GM10847 (cell line): Measurements from ENCODE around the gene TMEM141.

Experiments used
- POLR2A ChIP-seq: IDR thresholded peaks from 2 replicates; pipeline ENCODE4 v1.6.1; 2011; ENCODE audit not compliant: insufficient read length; ENCODE audit errors: extremely low read depth

The TMEM141 gene

GRCh38 chr9:136753371-136754058 lies 37.6 kb upstream of the TMEM141 start:
- TF ChIP-seq POLR2A, result no peak

GRCh38 chr9:136754059-136754572 lies 37.0 kb upstream of the TMEM141 start:
- no peak for TF ChIP-seq POLR2A

GRCh38 chr9:136754626-136755301 lies 36.4 kb upstream of the TMEM141 start:
- TF ChIP-seq POLR2A, result no peak

GRCh38 chr9:136756134-136756438 lies 35.1 kb upstream of the TMEM141 start:
- no peak for TF ChIP-seq POLR2A

GRCh38 chr9:136756836-136757235 lies 34.3 kb upstream of the TMEM141 start:
- TF ChIP-seq POLR2A, result no peak

GRCh38 chr9:136757328-136757727 lies 33.8 kb upstream of the TMEM141 start:
- no peak for TF ChIP-seq POLR2A

- TF ChIP-seq POLR2A, result no peak
These were observed 33.4 kb upstream of the TMEM141 start for GRCh38 chr9:136757751-136758140.

DNA sequence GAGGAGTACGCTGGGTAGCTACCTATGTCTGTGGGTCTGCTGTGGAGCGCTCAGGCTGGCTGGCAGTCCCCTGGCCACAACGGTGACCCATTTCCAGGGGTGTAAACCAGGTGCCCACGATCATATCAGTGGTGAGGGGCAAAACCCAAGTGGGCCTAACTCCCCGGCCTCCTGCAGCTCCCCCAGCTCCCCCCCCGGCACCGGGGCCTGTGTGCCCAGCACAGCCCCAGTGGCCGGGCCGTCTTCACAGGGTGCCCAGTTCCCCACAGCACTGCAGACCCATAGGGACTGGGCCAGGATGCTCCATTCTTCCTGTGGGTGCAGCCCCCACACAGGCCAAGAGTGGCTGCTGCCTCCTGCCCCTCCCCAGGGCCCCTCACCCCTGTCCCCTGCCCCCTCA lies 32.1 kb upstream of the TMEM141 start:
- no peak for TF ChIP-seq POLR2A

- TF ChIP-seq POLR2A, result no peak
These were observed 31.5 kb upstream of the TMEM141 start for GRCh38 chr9:136759436-136760325.

DNA sequence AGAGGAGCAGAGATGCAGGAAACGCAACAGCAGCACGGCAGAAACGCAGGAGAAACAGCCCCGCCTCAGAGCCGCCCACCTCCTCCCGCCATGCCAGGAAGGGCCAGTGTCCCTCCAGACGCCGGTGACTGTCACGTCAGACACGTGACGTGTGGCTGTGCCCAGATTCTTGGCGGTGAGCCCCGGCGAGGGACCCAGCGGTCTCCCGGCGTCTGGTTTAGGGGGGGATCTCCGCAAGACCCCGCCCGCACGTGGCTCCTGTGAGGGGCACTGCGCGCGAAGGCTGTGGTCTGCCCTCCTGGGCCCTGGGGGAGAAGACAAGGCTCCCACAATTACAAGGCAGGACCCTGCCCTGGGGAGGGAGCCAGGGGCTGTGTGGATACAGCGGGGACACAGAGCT lies 30.7 kb upstream of the TMEM141 start:
- no peak for TF ChIP-seq POLR2A

DNA sequence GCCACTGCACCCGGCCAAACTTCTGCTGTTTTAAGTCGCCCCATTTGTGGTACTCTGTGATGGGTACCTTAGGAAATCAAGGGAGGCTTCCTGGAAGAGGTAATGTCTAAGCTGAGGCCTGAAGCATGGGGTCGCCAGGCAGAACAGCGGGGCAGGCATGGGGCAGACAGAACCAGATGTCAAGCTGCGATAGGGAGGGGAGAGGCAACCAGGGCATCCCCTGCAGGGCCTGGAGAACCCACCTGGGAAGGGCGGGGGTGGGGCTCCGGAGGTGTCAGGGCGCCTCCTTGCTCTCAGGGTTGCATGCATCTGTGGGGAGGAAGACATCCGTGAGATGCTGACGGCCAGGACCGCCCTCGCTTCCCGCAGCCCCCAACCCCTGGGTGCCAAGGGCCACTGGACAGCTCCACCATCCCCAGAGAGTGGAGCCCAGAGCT lies 29.6 kb upstream of the TMEM141 start:
- no peak for TF ChIP-seq POLR2A

DNA sequence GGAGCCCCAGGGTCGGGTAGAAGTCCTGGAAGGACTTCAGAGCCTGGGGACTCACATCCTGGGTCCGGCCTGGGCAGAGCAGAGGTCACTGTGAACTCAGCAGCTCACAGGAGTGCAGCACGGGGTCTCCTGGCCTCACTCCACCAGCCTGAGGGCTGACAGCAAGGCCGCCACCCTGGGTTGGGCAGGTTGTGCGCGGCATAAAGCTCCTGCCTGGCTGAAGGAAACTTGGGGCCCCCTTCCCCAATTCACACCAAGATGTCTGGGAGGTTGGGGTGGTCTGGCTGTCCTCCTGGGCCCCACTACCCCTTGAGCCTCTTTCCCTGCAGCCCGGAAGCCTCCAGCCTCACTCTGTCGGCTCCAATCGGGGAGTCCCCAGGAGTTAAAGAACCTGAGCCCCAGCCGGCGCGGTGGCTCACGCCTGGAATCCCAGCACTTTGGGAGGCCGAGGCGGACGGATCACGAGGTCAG lies 28.9 kb upstream of the TMEM141 start:
- TF ChIP-seq POLR2A, result no peak

- TF ChIP-seq POLR2A, result no peak
These were observed 28.1 kb upstream of the TMEM141 start for GRCh38 chr9:136762915-136763648.

GRCh38 chr9:136763649-136764035 lies 27.5 kb upstream of the TMEM141 start:
- TF ChIP-seq POLR2A, result no peak

DNA sequence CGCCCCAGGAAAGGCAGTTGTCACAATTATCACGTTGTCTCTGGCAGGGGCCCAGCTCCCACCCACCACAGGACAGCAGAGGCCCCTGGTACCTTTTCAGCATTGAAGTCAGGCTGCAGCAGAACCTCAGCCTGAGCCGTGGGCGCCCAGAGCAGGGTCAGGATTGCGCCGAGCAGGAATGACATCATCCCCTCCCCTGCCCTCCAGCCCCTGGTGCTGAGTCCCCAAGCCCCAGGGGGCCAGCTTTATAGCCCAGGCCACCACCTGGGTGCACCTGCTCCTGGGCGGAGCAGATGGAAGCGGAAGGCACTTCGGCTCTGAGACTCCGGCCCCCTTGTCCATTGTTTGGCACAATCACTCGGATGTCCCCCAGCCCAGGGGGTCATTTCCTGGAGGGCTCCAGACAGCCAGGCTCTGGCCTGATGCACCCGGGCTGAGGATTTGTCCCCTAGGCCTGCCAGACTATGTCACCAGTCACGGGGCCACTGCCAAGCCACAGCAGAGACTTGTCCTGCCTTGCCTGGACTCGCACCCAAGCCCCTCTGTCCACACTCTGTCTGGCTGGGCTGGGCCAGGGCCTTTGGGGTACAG lies 26.7 kb upstream of the TMEM141 start, which contains the start of gene LCN15:
Gene LCN15 (minus strand): TSS at position 218 of the 591 bp plus-strand sequence. CDS start 30 bp downstream, at position 188.
- no peak for TF ChIP-seq POLR2A
